Heart right ventricle (tissue), 16 donors: Measurements from ENCODE around the gene CAD. TPM values are rescaled to one million over a fixed set of nuclear protein-coding genes. Genes with fewer than 3 reads are reported as not detected.
"Not testable (repeated sequence)": the region's sequence is repeated elsewhere in the genome, so short reads cannot be mapped to it uniquely, and the experiment has no call there.

ENCODE experiments used
- ATAC-seq, 8 donors: fragments of 200-7000 bp; cut with Tn5 transposase; one replicate each; pipeline ENCODE4 v1.9.1; 2020; ENCODE audit warnings: mild to moderate bottlenecking in 8 of 8, moderate library complexity in 8 of 8, moderate number of reproducible peaks in 1 of 8
- DNase-seq, 2 donors: peaks; one replicate each; pipeline ENCODE4 v3.0.0-alpha.2; 2020
- H3K27ac ChIP-seq, 10 donors: fragments of 200-600 bp; sonication (generic) in 2 of 10; one replicate each; pipeline versions ENCODE4 v1.5.0 to v1.8.0; 2020 to 2022; ENCODE audit warnings: mild to moderate bottlenecking in 3 of 10
- H3K27me3 ChIP-seq, 7 donors: fragments of 200-600 bp; one replicate each; pipeline ENCODE4 v1.8.0; 2021 to 2022; ENCODE audit warnings: mild to moderate bottlenecking in 2 of 7
- H3K36me3 ChIP-seq, 9 donors: fragments of 200-600 bp; sonication (generic) in 1 of 9; one replicate each; pipeline versions ENCODE4 v1.5.0 to v1.8.0; 2020 to 2022; ENCODE audit warnings: mild to moderate bottlenecking in 2 of 9
- H3K4me1 ChIP-seq, 9 donors: fragments of 200-600 bp; sonication (generic) in 1 of 9; one replicate each; pipeline versions ENCODE4 v1.5.0 to v1.8.0; 2020 to 2022; ENCODE audit warnings: mild to moderate bottlenecking in 4 of 9
- H3K4me3 ChIP-seq, 10 donors: fragments of 200-600 bp; sonication (generic) in 2 of 10; one replicate each; pipeline versions ENCODE4 v1.5.0 to v1.8.0; 2020 to 2022; ENCODE audit warnings: mild to moderate bottlenecking in 7 of 10, moderate library complexity in 2 of 10
- H3K9me3 ChIP-seq, 11 donors: fragments of 200-600 bp in 10 of 11; sonication (generic) in 2 of 11; one replicate each; pipeline versions ENCODE4 v1.5.0 to v1.8.0; 2013 to 2022; ENCODE audit warnings: mild to moderate bottlenecking in 2 of 11, control low read depth in 1 of 11, moderate library complexity in 1 of 11
- WGBS, 2 donors: extraction: QIAGEN DNeasy Blood & Tissue Kit; methylation state at CpG; one replicate each; pipeline ENCODE4 v1.1.7; 2013; ENCODE audit warnings: inconsistent platforms in 1 of 2; 5-methylcytosine and 5-hydroxymethylcytosine counted together
- intact Hi-C, 10 donors: fragments of 100-400 bp; cut with DNase I; formaldehyde crosslinking; loops; one replicate each; pipeline versions ENCODE4 v1.11.1 to v1.14.2; 2022
- polyA plus RNA-seq, 2 donors: library from polyadenylated mRNA; stranded (reverse); fragments of 200-250 nt; gene quantifications; one replicate each; pipeline ENCODE4 v1.2.3, GENCODE V29; 2013
- total RNA-seq, 10 donors: library from RNA; stranded (reverse); fragmentation: NEBNext Ultra II Directional in 3 of 10; extraction: Animal tissue kit (Norgen Biotek cat#: 25700) in 3 of 10; gene quantifications; one replicate each; pipeline versions ENCODE4 v1.2.1 to v1.2.4, GENCODE V29; 2021 to 2023
- TF ChIP-seq, protein P1 (sequence below), 9 donors: fragments of 200-600 bp; sonication (generic) in 2 of 9; IDR thresholded peaks; one replicate each; pipeline versions ENCODE4 v1.5.0 to v1.8.0; 2021 to 2022; ENCODE audit warnings: antibody characterized with exemption in 9 of 9, mild to moderate bottlenecking in 5 of 9, moderate library complexity in 1 of 9
- donor health status: Arrhythmogenic right ventricular cardiomyopathy.
- donor health status: ischemic (EF 13 %, LVEDD 7.1; RV severe dilation, severe dysfunction).
- donor health status: healthy with polysubstance abuse.
- donor health status: DM: no; HTN: yes; CAD: no.
- donor health status: DM: no; HTN: no; CAD: no.
- donor health status: ischemic (EF 25% LVEDD 6.9; RV normal size, moderate dysfunction).
- donor health status: ischemic (EF 25% LVEDD 5.7; RV mildly dilated, moderate dysfunction).
- donor health status: healthy.
- donor health status: DM: yes; HTN: yes; CAD: no.
- donor health status: Ischemic cardiomyopathy.
- donor health status: ischemic (EF 35%, LVEDD 5.7; RV mildly dilated, moderate dysfunction).
- donor health status: nonischemic (EF 11% LVEDD 7.7; RV severe dilation, severe dysfunction).
- donor health status: DM: yes; HTN: yes; CAD: no.
- donor health status: PGD.
- donor health status: ischemic (EF 29% LVEDD 5.4; RV normal size, mild dysfunction).
- donor health status: nonischemic (EF 23%, LVEDD 6.1; RV moderate dilation, normal function).

Gene CAD
- total and polyA plus RNA-seq, 12 donors = 6.1 to 10.6 (median 7.6) TPM

DNA sequence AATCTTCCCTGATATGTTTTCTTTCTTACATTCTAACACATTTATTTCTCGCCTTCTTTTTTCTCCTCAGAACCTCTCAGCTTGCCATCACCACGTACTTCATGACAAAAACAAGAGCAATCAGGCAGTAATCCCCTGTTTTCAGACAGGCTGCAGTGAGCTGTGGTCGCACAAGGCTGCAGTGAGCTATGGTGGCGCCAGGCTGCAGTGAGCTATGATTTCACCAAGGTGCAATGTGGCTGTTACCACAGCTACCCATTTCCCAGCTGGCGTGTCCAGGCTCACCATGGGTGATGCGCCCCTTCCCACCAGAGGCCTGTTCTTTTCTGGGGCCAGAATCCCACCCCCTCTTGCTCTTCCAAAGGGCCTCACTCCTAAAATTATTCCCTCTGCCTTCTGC, 42.5 kb upstream of the CAD start:
- H3K9me3 ChIP-seq = no peaks in the 10 kb centered on the region

DNA sequence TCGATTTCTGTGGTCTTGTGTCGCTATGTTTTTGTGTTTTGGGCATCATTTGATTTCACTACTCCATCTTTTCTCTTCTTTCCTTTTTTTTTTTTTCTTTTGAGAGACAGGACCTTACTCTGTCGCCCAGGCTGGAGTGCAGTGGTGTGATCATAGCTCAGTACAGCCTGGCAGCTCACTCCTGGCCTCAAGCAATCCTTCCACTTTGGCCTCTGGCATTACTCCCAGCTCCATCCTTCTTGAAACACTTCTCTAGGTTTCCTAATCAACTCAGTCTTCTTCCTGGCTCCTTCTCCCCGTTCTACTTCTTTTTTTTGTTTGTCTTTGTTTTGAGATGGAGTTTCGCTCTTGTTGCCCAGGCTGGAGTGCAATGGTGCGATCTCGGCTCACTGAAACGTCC, 41.8 kb upstream of the CAD start:
- ATAC-seq = no peak
- WGBS, 2 donors = 74 to 79% methylated on average over 8 of the region's 8 CpGs
- H3K27me3 ChIP-seq = peaks cover 0 to 37% (median 17%) of the 10 kb centered on the region in 7 donors

More for the DNA sequence above, 42.5 kb upstream of the CAD start:
- intact Hi-C loops = loop anchor here in 1 of 10 donors (10.0 kb wide), 1 partner anchor 110 kb away; the partner anchor contains the start of gene TRIM54
- Histone ChIP-seq H3K27me3 (peaks cover 0 to 32% (median 17%) of the 10 kb centered on the region in 7 donors), H3K36me3 (no peaks in the 10 kb centered on the region), H3K27ac (no peak overlapping the region), H3K4me1 (peaks cover 0 to 12% (median 0%) of the 10 kb centered on the region in 9 donors), H3K4me3 (no peak overlapping the region)
- DNase-seq (no peak), ATAC-seq (no peak)
- TF ChIP-seq, protein P1, sequence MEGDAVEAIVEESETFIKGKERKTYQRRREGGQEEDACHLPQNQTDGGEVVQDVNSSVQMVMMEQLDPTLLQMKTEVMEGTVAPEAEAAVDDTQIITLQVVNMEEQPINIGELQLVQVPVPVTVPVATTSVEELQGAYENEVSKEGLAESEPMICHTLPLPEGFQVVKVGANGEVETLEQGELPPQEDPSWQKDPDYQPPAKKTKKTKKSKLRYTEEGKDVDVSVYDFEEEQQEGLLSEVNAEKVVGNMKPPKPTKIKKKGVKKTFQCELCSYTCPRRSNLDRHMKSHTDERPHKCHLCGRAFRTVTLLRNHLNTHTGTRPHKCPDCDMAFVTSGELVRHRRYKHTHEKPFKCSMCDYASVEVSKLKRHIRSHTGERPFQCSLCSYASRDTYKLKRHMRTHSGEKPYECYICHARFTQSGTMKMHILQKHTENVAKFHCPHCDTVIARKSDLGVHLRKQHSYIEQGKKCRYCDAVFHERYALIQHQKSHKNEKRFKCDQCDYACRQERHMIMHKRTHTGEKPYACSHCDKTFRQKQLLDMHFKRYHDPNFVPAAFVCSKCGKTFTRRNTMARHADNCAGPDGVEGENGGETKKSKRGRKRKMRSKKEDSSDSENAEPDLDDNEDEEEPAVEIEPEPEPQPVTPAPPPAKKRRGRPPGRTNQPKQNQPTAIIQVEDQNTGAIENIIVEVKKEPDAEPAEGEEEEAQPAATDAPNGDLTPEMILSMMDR (IDR thresholded peaks at IDR 0.05) = no peak
- 69 to 74% methylated on average over 6 of the region's 6 CpGs for WGBS, 2 donors

DNA sequence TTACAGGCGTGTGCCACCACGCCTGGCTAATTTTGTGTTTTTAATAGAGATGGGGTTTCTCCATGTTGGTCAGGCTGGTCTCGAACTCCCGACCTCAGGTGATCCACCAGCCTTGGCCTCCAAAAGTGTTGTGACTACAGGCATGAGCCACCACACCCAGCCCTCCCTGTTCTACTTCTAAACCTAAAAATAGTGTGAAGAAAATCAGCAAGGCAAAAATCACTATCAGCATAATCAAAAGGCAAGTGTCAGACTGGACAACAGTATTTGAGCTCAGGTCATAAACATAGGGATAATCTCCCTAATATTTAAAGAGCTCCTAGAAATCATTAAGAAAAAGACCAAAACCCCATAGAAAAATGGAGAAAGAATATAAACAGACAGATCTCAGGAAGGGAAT, 41.4 kb upstream of the CAD start:
- not testable (repeated sequence) for H3K4me3 ChIP-seq, H3K4me1 ChIP-seq, ATAC-seq, H3K36me3 ChIP-seq, H3K9me3 ChIP-seq, DNase-seq, H3K27ac ChIP-seq
- peaks cover 0 to 37% (median 17%) of the 10 kb centered on the region in 7 donors for H3K27me3 ChIP-seq
- intact Hi-C loops = loop anchor here in 1 of 10 donors (10.0 kb wide), 1 partner anchor 109 kb away; the partner anchor contains the start of gene TRIM54
- WGBS, 2 donors = 87 to 91% methylated on average over 4 of the region's 4 CpGs

More for the DNA sequence above, 41.8 kb upstream of the CAD start:
- Histone ChIP-seq H3K36me3 (no peaks in the 10 kb centered on the region), H3K4me1 (peaks cover 0 to 5% (median 0%) of the 10 kb centered on the region in 9 donors), H3K9me3 (no peaks in the 10 kb centered on the region), H3K27ac (no peak overlapping the region), H3K4me3 (no peak overlapping the region)
- TF ChIP-seq, protein P1 (IDR thresholded peaks at IDR 0.05) = no peak
- intact Hi-C loops = loop anchor here in 1 of 10 donors (10.0 kb wide), 1 partner anchor 109 kb away; the partner anchor contains the start of gene TRIM54
- DNase-seq = no peak

DNA sequence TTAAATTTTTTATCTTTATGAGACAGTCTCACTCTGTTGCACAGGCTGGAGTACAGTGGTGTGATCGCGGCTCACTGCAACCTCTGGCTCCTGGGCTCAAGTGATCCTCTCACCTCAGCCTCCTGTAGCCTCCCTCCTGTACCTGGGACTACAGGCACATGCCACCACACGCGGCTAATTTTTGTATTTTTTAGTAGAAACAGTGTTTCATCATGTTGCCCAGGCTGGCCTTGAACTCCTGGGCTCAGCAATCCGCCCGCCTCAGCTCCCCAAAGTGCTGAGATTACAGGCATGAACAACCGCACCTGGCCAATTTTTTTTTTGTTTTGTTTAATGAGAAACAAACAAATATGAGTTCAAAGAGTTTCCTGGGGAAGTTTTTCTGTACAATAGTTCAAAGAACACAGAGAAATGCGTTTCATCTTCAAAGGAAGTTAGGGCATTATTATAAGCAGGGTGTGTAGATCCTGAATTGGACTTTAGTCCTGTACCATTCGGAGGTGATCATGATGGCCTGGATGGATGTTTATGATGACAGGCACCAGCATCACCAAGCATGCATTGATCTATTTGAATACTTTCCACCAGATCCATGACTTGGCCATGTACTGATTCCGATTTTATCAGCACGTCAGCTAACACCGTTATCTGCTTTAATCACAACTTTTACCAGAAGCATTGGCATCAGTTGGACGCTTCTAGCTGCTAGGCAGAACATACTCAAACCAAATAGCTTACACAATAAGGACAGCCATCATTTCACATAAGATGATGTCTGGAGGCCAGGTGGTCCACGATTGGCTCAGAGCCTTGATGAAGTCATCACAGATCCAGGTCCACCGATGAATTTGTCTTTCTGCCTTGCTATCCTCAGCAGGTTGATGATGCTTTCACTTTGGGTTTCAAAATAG, 39.5 kb upstream of the CAD start:
- intact Hi-C loops = loop anchor here in 1 of 10 donors (10.0 kb wide), 1 partner anchor 107 kb away; the partner anchor contains the start of gene TRIM54
- H3K27ac ChIP-seq = no peak overlapping the region
- WGBS, 2 donors = 76 to 80% methylated on average over 15 of the region's 15 CpGs
- TF ChIP-seq, protein P1 (IDR thresholded peaks at IDR 0.05) = no peak
- no peaks in the 10 kb centered on the region for H3K9me3 ChIP-seq
- peaks cover 0 to 4% (median 0%) of the 10 kb centered on the region in 9 donors for H3K4me1 ChIP-seq
- DNase-seq (no peak), ATAC-seq (no peak)
- H3K36me3 ChIP-seq = no peaks in the 10 kb centered on the region
- H3K4me3 ChIP-seq = no peak overlapping the region
- peaks cover 0 to 37% (median 22%) of the 10 kb centered on the region in 7 donors for H3K27me3 ChIP-seq
